T-cell (primary cell): ENCODE measurements around the gene ODC1. TPM values are rescaled to one million over a fixed set of nuclear protein-coding genes. Genes with fewer than 3 reads are reported as not detected.

Experiments used
- ATAC-seq, 4 experiments: fragments of 200-7000 bp in 3 of 4; fragments of 150-1000 bp in 1 of 4; cut with Tn5 transposase; replicated peaks in 1 of 4; 1 replicate in 3 of 4; 2 replicates in 1 of 4; pipeline ENCODE4 v1.10.0; 2021; ENCODE audit warnings: moderate library complexity in 3 of 4, mild to moderate bottlenecking in 2 of 4, moderate number of reproducible peaks in 1 of 4
- CTCF ChIA-PET, 2 donors: fragments of 300-600 bp; sonication (Branson Sonifier 250); formaldehyde crosslinking; loops; one replicate each; lab custom pipeline; 2022; ENCODE audit warnings: antibody characterized with exemption in 2 of 2; lab: Charles Lee
- POLR2A ChIA-PET, 2 donors: fragments of 300-600 bp; sonication (Branson Sonifier 250); formaldehyde crosslinking; loops; one replicate each; lab custom pipeline; 2022; ENCODE audit warnings: antibody characterized with exemption in 2 of 2; lab: Charles Lee
- DNase-seq, 35 experiments: peaks; one replicate each; pipeline versions ENCODE4 v3.0.0 to v3.0.0-alpha.2; 2013 to 2023
- H3K27ac ChIP-seq: one replicate; pipeline ENCODE4 v1.5.1; 2013; ENCODE audit warnings: low read length
- H3K27me3 ChIP-seq, 2 experiments: replicated peaks in 1 of 2; 1 replicate in 1 of 2; 2 replicates in 1 of 2; pipeline versions ENCODE4 v1.6.1 to v1.7.0; 2013; ENCODE audit warnings: low read length in 1 of 2, mixed read lengths in 1 of 2; ENCODE audit not compliant: control insufficient read depth in 2 of 2, insufficient read depth in 2 of 2; ENCODE audit errors: extremely low read depth in 1 of 2
- H3K36me3 ChIP-seq, 2 donors: 1 replicate in 1 of 2; 2 replicates in 1 of 2; pipeline versions ENCODE4 v1.6.1 to v1.7.0; 2013; ENCODE audit warnings: low read length in 1 of 2; ENCODE audit not compliant: control insufficient read depth in 2 of 2, insufficient read depth in 1 of 2; ENCODE audit errors: extremely low read depth in 1 of 2
- H3K4me1 ChIP-seq, 2 experiments: 1 replicate in 1 of 2; 2 replicates in 1 of 2; pipeline versions ENCODE4 v1.6.1 to v1.7.0; 2013; ENCODE audit warnings: low read length in 2 of 2, mixed read lengths in 1 of 2; ENCODE audit not compliant: insufficient read depth in 2 of 2, control insufficient read depth in 1 of 2; ENCODE audit errors: extremely low read depth in 1 of 2
- H3K4me3 ChIP-seq, 2 donors: 1 replicate in 1 of 2; 2 replicates in 1 of 2; pipeline versions ENCODE4 v1.5.1 to v1.7.0; 2013; ENCODE audit warnings: mild to moderate bottlenecking in 2 of 2, low read length in 1 of 2, moderate library complexity in 1 of 2; ENCODE audit not compliant: control insufficient read depth in 1 of 2; ENCODE audit errors: extremely low read depth in 1 of 2
- H3K9me3 ChIP-seq: 2 replicates; pipeline ENCODE4 v1.7.0; 2013
- H3K27ac Mint-ChIP-seq, 2 donors: one replicate each; pipeline ENCODE4 v1.8.0; 2020 to 2021; ENCODE audit warnings: mild to moderate bottlenecking in 2 of 2, mixed read lengths in 2 of 2
- H3K27me3 Mint-ChIP-seq, 2 donors: one replicate each; pipeline ENCODE4 v1.8.0; 2021 to 2022; ENCODE audit warnings: mixed read lengths in 2 of 2
- H3K36me3 Mint-ChIP-seq: one replicate; pipeline ENCODE4 v1.8.0; 2021; ENCODE audit warnings: mixed read lengths
- H3K4me1 Mint-ChIP-seq, 3 donors: one replicate each; pipeline ENCODE4 v1.8.0; 2020 to 2022; ENCODE audit warnings: mixed read lengths in 3 of 3, mild to moderate bottlenecking in 1 of 3
- H3K4me3 Mint-ChIP-seq, 3 donors: one replicate each; pipeline ENCODE4 v1.8.0; 2020 to 2022; ENCODE audit warnings: mild to moderate bottlenecking in 3 of 3, mixed read lengths in 3 of 3, moderate library complexity in 3 of 3
- H3K9me3 Mint-ChIP-seq, 3 donors: one replicate each; pipeline ENCODE4 v1.8.0; 2020 to 2022; ENCODE audit warnings: mixed read lengths in 3 of 3
- WGBS: methylation state at CpG from one replicate; pipeline ENCODE4 v1.1.5; 2013; ENCODE audit warnings: missing lambda C conversion rate; ENCODE audit not compliant: insufficient coverage; 5-methylcytosine and 5-hydroxymethylcytosine counted together
- total RNA-seq, 35 experiments: library from RNA in 6 of 35; stranded (reverse) in 6 of 35; fragments of 120-200 nt in 1 of 35; gene quantifications; one replicate each; pipeline versions ENCODE4 v1.2.1 to v1.2.4 and lab custom pipeline; 2013 to 2026

The ODC1 gene
- total RNA-seq, 5 donors from 2014 or later (not counting 1 experiment from before 2014, with no cell fraction given), result 40.6 to 102 (median 53.3) TPM

DNA sequence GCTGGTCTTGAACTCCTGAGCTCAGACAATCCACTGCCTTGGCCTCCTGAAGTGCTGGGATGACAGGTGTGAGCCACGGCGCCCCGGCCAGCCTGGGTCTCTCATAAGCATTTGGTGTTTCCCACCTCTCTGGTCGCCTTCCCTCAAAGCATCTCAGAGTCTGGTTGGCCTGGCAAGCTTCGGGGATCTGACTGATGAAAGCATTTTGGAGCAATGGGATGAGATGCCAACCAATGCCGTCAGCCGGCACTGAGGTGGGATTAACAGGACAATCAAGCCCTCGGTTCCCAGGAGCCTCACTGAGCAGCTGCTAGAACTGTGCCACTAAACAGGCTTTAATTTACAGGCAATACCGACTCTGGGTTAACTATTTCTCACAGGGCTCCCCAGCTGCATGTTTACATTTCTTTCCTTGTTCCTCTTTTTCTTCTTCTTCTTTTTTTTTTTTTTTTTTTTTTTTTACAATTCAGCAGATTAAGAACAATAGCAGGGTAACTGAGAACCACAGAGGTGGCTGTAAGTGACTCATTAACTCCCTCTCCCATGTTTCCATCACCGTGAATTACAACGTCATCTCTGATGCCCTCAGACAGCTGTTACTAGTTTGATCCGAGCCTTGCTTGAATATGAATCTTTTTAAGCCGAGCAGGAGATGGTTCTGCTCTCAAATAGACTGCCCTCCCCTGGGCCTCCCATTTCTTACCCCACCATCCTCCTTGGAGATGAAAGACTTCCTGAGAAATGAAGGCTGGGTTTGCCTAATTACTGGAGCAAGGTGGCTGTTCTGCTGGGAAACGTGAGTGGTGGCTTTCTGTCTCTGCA is 37.9 kb downstream of the ODC1 start:
- peak overlapping the region in 1 of 2 donors; percentile 39 for H3K27ac Mint-ChIP-seq
- POLR2A ChIA-PET, result interaction anchor here (0.6 to 0.7 kb wide), 3 partner anchors 48 to 425 kb away, joined by 3 to 4 read pairs (median 3); no protein-coding TSS in a partner anchor
- no peaks in the 10 kb centered on the region for H3K9me3 Mint-ChIP-seq
- no peaks in the 10 kb centered on the region for H3K27me3 Mint-ChIP-seq
- H3K36me3 ChIP-seq, result peaks cover 0 to 16% of the 10 kb centered on the region in 2 donors
- no peak overlapping the region for H3K27ac ChIP-seq
- 79% methylated on average over 9 of the region's 14 CpGs for WGBS
- peaks cover 12% of the 10 kb centered on the region for H3K36me3 Mint-ChIP-seq
- CTCF ChIA-PET, result interaction anchor here (0.5 to 3.4 kb wide), 27 partner anchors 10 to 1356 kb away, joined by 3 to 65 read pairs (median 5); partner anchors contain the start of gene HPCAL1 (in 1 of the 2)
- no peak for DNase-seq
- no peaks in the 10 kb centered on the region for H3K9me3 ChIP-seq
- H3K4me1 Mint-ChIP-seq, result peaks cover 37 to 44% (median 44%) of the 10 kb centered on the region in 3 donors
- no peaks in the 10 kb centered on the region for H3K27me3 ChIP-seq
- H3K4me3 Mint-ChIP-seq, result peak overlapping the region in 1 of 3 donors; percentile 9
- H3K4me3 ChIP-seq, result no peak overlapping the region
- ATAC-seq, result no peak
- H3K4me1 ChIP-seq, result peaks cover 26 to 43% of the 10 kb centered on the region in 2 experiments

GRCh38 chr2:10408649-10409579 is 39.2 kb downstream of the ODC1 start:
- peak overlapping the region; percentile 55 to 68 (median 65) for H3K4me3 Mint-ChIP-seq
- Histone ChIP-seq H3K4me3 (peak overlapping the region in 1 of 2 donors; percentile 11), H3K36me3 (peaks cover 0 to 19% of the 10 kb centered on the region in 2 donors), H3K27ac (peak overlapping the region; percentile 56), H3K4me1 (peaks cover 26 to 52% of the 10 kb centered on the region in 2 experiments), H3K27me3 (no peaks in the 10 kb centered on the region), H3K9me3 (no peaks in the 10 kb centered on the region)
- peaks cover 42 to 47% (median 42%) of the 10 kb centered on the region in 3 donors for H3K4me1 Mint-ChIP-seq
- peak; percentile 73 to 87 (median 82) for ATAC-seq
- H3K27ac Mint-ChIP-seq, result peak overlapping the region; percentile 90 to 93
- H3K27me3 Mint-ChIP-seq, result no peaks in the 10 kb centered on the region
- ChIA-PET CTCF (interaction anchor here (0.6 to 3.4 kb wide), 60 partner anchors 8 to 342 kb away, joined by 3 to 65 read pairs (median 5); partner anchors contain the start of genes HPCAL1 (in 1 of the 2), NOL10 (in 1 of the 2), ODC1 (in 1 of the 2) and RRM2 (in 1 of the 2)), POLR2A (interaction anchor here (0.5 to 1.6 kb wide), 9 partner anchors 38 to 406 kb away, joined by 3 to 7 read pairs (median 3); partner anchors contain the start of gene ODC1 (in 1 of the 2))
- 3% methylated on average over 15 of the region's 24 CpGs for WGBS
- peaks cover 12% of the 10 kb centered on the region for H3K36me3 Mint-ChIP-seq
- no peaks in the 10 kb centered on the region for H3K9me3 Mint-ChIP-seq
- DNase-seq, result peak; percentile 57 to 92 (median 76)

DNA sequence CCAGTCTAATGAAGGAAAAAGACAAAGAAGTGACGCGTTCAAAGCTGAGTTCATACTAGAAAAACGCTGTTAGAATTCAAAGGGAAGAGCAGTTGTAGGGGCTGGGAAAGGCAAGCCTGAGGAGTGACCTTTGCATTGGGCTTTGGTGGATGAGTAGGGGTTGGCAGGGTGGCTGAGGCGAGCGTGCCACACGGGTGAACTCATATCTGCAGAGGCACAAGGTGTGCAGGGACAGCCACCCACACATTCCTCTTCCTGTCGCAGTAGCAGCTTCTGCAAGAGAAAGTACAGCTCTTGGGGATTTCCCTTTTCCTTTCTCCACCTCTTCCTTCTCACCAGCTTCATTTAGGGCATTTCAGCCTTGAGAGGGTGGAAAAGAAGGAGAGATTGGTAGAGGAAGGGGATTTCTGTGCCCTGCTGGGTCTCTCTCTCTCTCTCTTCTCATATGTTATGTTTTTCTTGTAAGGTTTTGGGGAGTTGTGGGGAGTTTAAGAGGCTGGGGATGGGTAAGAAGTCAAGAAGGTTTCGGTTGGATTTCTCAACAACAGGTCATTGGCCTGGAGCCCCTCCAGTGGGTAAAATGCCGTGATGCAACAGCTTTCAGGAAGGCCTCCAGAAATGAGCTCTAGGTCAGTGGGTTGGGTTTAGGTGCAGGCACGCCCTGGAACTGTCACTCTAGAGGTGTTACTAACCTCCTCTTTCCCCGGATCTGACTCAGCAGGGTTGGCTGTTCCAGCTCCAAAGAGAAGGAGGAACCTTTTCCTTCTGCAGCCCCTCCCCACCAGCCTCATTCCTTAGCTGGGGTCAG is 40.1 kb downstream of the ODC1 start:
- Histone ChIP-seq H3K27ac (peak overlapping the region; percentile 56), H3K27me3 (no peaks in the 10 kb centered on the region), H3K36me3 (peaks cover 0 to 19% of the 10 kb centered on the region in 2 donors), H3K4me3 (peak overlapping the region in 1 of 2 donors; percentile 11), H3K4me1 (peaks cover 26 to 52% of the 10 kb centered on the region in 2 experiments), H3K9me3 (no peaks in the 10 kb centered on the region)
- H3K36me3 Mint-ChIP-seq, result peaks cover 15% of the 10 kb centered on the region
- peak overlapping the region; percentile 90 to 93 for H3K27ac Mint-ChIP-seq
- ChIA-PET CTCF (interaction anchor here (0.6 to 3.4 kb wide), 50 partner anchors 12 to 592 kb away, joined by 3 to 65 read pairs (median 5); partner anchors contain the start of genes HPCAL1 (in 1 of the 2), NOL10 (in 1 of the 2), ODC1 (in 1 of the 2) and RRM2 (in 1 of the 2)), POLR2A (interaction anchor here (0.6 to 1.6 kb wide), 10 partner anchors 25 to 406 kb away, joined by 3 to 7 read pairs (median 4); partner anchors contain the start of gene ODC1 (in 1 of the 2))
- H3K27me3 Mint-ChIP-seq, result no peaks in the 10 kb centered on the region
- 3% methylated on average over 5 of the region's 11 CpGs for WGBS
- DNase-seq, result peak in 32 of 35 experiments; percentile 8 to 68 (median 36)
- ATAC-seq, result peak; percentile 65 to 80 (median 75)
- H3K4me1 Mint-ChIP-seq, result peaks cover 43 to 50% (median 46%) of the 10 kb centered on the region in 3 donors
- peak overlapping the region; percentile 55 to 68 (median 65) for H3K4me3 Mint-ChIP-seq
- no peaks in the 10 kb centered on the region for H3K9me3 Mint-ChIP-seq

DNA sequence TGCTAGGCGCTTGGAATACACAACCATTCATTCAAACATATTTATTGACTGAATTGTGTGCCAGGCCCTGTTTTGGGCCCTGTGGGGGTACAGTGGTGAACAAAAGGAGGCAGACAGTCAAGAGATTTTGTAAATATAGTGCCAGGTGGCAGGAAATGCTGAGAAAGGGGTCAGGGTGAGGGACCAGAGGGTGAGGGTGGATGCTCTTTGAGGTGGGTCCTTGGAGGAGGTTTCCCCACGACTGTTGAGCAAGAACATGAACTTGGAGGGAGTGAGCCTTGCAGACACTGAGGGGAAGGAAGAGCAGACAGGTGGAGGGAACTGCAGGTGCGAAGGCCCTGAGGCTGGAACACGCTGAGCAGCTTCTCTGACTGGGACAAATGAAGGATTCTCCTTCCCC is 40.7 kb downstream of the ODC1 start:
- Mint-ChIP-seq H3K9me3 (no peaks in the 10 kb centered on the region), H3K27me3 (no peaks in the 10 kb centered on the region), H3K4me1 (peaks cover 43 to 55% (median 50%) of the 10 kb centered on the region in 3 donors), H3K4me3 (peak overlapping the region; percentile 55 to 68 (median 65)), H3K27ac (peak overlapping the region; percentile 90 to 93), H3K36me3 (peaks cover 11% of the 10 kb centered on the region)
- DNase-seq (no peak), ATAC-seq (no peak)
- Histone ChIP-seq H3K36me3 (peaks cover 0 to 17% of the 10 kb centered on the region in 2 donors), H3K4me1 (peaks cover 26 to 52% of the 10 kb centered on the region in 2 experiments), H3K4me3 (peak overlapping the region in 1 of 2 donors; percentile 12), H3K9me3 (no peaks in the 10 kb centered on the region), H3K27ac (peak overlapping the region; percentile 56), H3K27me3 (no peaks in the 10 kb centered on the region)
- ChIA-PET CTCF (interaction anchor here (0.6 to 3.4 kb wide), 20 partner anchors 12 to 592 kb away, joined by 3 to 65 read pairs (median 6); partner anchors contain the start of gene HPCAL1 (in 1 of the 2)), POLR2A (interaction anchor here in 1 of 2 donors (1.0 kb wide), 1 partner anchor 293 kb away, joined by 3 read pairs; no protein-coding TSS in a partner anchor)
- 0% methylated on average over 1 of the region's 4 CpGs for WGBS
